ENCODE results near the gene TNNT2. TPM values are rescaled to one million over a fixed set of nuclear protein-coding genes. Genes with fewer than 3 reads are reported as not detected.
A peak's percentile ranks its signal among the peaks of the same experiment; 100 is the strongest.

Gene TNNT2
- total RNA-seq, 1 donor from 2014 or later = 13.2 TPM

DNA sequence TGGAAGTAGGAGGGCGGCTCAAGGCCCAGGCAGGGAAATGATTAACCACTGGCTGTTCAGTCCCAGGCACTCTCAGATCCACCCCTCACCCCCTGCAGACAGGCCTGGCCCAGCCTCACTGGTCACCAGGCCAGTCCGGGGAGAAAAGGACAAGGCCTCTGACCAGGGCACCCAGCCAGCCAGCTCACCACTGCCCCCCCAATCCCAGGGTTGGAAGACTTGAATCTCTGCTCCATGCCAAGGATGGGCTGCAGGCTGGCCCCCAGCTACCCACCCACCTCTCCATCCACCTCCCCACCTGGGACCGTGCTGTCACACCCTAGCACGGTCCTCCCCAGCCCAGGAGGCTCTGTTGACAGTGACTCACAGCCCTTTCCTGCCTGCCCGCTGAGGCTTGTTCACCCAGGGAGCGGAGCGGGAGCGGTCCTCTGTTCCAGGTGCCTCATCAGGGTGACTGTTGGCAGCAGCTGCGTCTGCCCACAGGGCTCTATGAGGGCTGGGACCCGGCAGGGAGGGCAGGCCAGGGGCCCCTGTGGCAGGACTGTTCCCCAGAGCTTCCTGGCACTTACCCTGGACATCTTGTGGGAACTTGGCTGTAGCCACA, 19.5 kb upstream of the TNNT2 start:
- peaks cover 42% of the 10 kb centered on the region for H3K27me3 Mint-ChIP-seq (ENCODE audit: insufficient read depth, low read depth)
- peaks cover 3% of the 10 kb centered on the region for H3K4me1 Mint-ChIP-seq
- Histone ChIP-seq H3F3A (ENCODE audit: low read depth) (no peaks in the 10 kb centered on the region), H3K27ac (no peak overlapping the region), H4K20me1 (ENCODE audit: low read depth) (no peaks in the 10 kb centered on the region), H3K4me2 (no peak overlapping the region), H3K36me3 (no peaks in the 10 kb centered on the region), H3K4me3 (no peak overlapping the region), H3K79me2 (ENCODE audit: low read depth) (no peaks in the 10 kb centered on the region), H3K27me3 (peaks cover 51% of the 10 kb centered on the region), H3K9me3 (ENCODE audit: low read depth) (no peaks in the 10 kb centered on the region), H3K9ac (no peak overlapping the region), H3K4me1 (peaks cover 9% of the 10 kb centered on the region), H2AFZ (replicated peaks) (no peak overlapping the region)
- no peak for DNase-seq (ENCODE audit: low spot score)
- H3K27ac Mint-ChIP-seq = no peak overlapping the region
- no peaks in the 10 kb centered on the region for H3K9me3 Mint-ChIP-seq
- no peaks in the 10 kb centered on the region for H3K36me3 Mint-ChIP-seq
- no peak for TF ChIP-seq EZH2phosphoT487 (IDR thresholded peaks at IDR 0.05)
- TF ChIP-seq EZH2 (IDR thresholded peaks at IDR 0.05) = no peak
- H3K4me3 Mint-ChIP-seq = no peak overlapping the region

GRCh38 chr1:201395936-201396335, 18.5 kb upstream of the TNNT2 start:
- H3K4me1 ChIP-seq = peaks cover 9% of the 10 kb centered on the region
- H3K79me2 ChIP-seq (ENCODE audit: low read depth) = no peaks in the 10 kb centered on the region
- no peak overlapping the region for H3K4me3 Mint-ChIP-seq
- H3F3A ChIP-seq (ENCODE audit: low read depth) = no peaks in the 10 kb centered on the region
- H3K4me3 ChIP-seq = no peak overlapping the region
- H3K9me3 ChIP-seq (ENCODE audit: low read depth) = no peaks in the 10 kb centered on the region
- no peak overlapping the region for H3K27ac ChIP-seq
- no peak overlapping the region for H3K9ac ChIP-seq
- DNase-seq (ENCODE audit: low spot score) = no peak
- H4K20me1 ChIP-seq (ENCODE audit: low read depth) = no peaks in the 10 kb centered on the region
- TF ChIP-seq CTCF (IDR thresholded peaks at IDR 0.05) (no peak), EZH2 (IDR thresholded peaks at IDR 0.05) (no peak), EZH2phosphoT487 (IDR thresholded peaks at IDR 0.05) (no peak)
- H3K27me3 ChIP-seq = peaks cover 41% of the 10 kb centered on the region
- H3K36me3 ChIP-seq = no peaks in the 10 kb centered on the region
- H3K4me1 Mint-ChIP-seq = peaks cover 3% of the 10 kb centered on the region
- peak overlapping the region; percentile 48 for H3K27ac Mint-ChIP-seq
- no peak overlapping the region for H3K4me2 ChIP-seq
- H2AFZ ChIP-seq (replicated peaks) = no peak overlapping the region
- H3K27me3 Mint-ChIP-seq (ENCODE audit: insufficient read depth, low read depth) = peaks cover 39% of the 10 kb centered on the region
- no peaks in the 10 kb centered on the region for H3K9me3 Mint-ChIP-seq
- H3K36me3 Mint-ChIP-seq = no peaks in the 10 kb centered on the region

DNA sequence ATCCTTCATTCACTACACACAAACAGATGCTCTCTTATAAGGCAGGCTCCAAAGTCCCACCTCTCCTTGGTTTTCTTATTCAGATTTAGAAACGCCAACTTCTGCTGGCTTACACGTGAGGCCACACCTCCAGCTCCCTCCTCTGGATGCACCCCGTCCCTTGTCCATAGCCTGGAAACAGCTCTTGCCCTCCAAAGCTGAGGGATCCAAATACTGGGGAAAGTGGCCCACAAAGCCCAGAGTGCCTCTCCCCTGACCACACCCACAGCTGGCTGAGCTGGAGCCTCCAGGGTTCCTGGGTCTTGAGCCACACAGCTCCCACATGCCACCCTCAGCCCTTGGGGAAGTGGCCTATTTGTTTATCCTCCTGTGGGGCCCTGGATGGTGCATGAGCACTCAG, 17.1 kb upstream of the TNNT2 start:
- H3K4me3 ChIP-seq = no peak overlapping the region
- no peaks in the 10 kb centered on the region for H4K20me1 ChIP-seq (ENCODE audit: low read depth)
- no peak overlapping the region for H2AFZ ChIP-seq (replicated peaks)
- no peak overlapping the region for H3K4me2 ChIP-seq
- peaks cover 7% of the 10 kb centered on the region for H3K4me1 ChIP-seq
- Mint-ChIP-seq H3K27me3 (ENCODE audit: insufficient read depth, low read depth) (peaks cover 27% of the 10 kb centered on the region), H3K36me3 (no peaks in the 10 kb centered on the region), H3K27ac (no peak overlapping the region), H3K4me3 (no peak overlapping the region), H3K4me1 (no peaks in the 10 kb centered on the region), H3K9me3 (no peaks in the 10 kb centered on the region)
- TF ChIP-seq CTCF (IDR thresholded peaks at IDR 0.05) (no peak), EZH2 (IDR thresholded peaks at IDR 0.05) (no peak), EZH2phosphoT487 (IDR thresholded peaks at IDR 0.05) (no peak)
- no peaks in the 10 kb centered on the region for H3K9me3 ChIP-seq (ENCODE audit: low read depth)
- H3K27me3 ChIP-seq = peaks cover 28% of the 10 kb centered on the region
- DNase-seq (ENCODE audit: low spot score) = no peak
- no peaks in the 10 kb centered on the region for H3K36me3 ChIP-seq
- no peak overlapping the region for H3K9ac ChIP-seq
- no peaks in the 10 kb centered on the region for H3K79me2 ChIP-seq (ENCODE audit: low read depth)
- H3K27ac ChIP-seq = no peak overlapping the region
- no peaks in the 10 kb centered on the region for H3F3A ChIP-seq (ENCODE audit: low read depth)

GRCh38 chr1:201393076-201393475, 15.6 kb upstream of the TNNT2 start:
- peaks cover 13% of the 10 kb centered on the region for H3K27me3 ChIP-seq
- no peaks in the 10 kb centered on the region for H3K9me3 ChIP-seq (ENCODE audit: low read depth)
- DNase-seq (ENCODE audit: low spot score) = no peak
- no peak overlapping the region for H3K27ac ChIP-seq
- H3K4me1 ChIP-seq = no peaks in the 10 kb centered on the region
- H3K4me1 Mint-ChIP-seq = no peaks in the 10 kb centered on the region
- H3K36me3 Mint-ChIP-seq = no peaks in the 10 kb centered on the region
- H3K36me3 ChIP-seq = no peaks in the 10 kb centered on the region
- no peak overlapping the region for H3K9ac ChIP-seq
- no peak overlapping the region for H3K4me3 ChIP-seq
- no peaks in the 10 kb centered on the region for H3F3A ChIP-seq (ENCODE audit: low read depth)
- no peak overlapping the region for H3K4me2 ChIP-seq
- TF ChIP-seq CTCF (IDR thresholded peaks at IDR 0.05) (no peak), EZH2phosphoT487 (IDR thresholded peaks at IDR 0.05) (no peak), EZH2 (IDR thresholded peaks at IDR 0.05) (no peak)
- peak overlapping the region; percentile 24 for H3K4me3 Mint-ChIP-seq
- H3K27ac Mint-ChIP-seq = no peak overlapping the region
- no peaks in the 10 kb centered on the region for H3K79me2 ChIP-seq (ENCODE audit: low read depth)
- no peak overlapping the region for H2AFZ ChIP-seq (replicated peaks)
- H4K20me1 ChIP-seq (ENCODE audit: low read depth) = no peaks in the 10 kb centered on the region
- H3K9me3 Mint-ChIP-seq = no peaks in the 10 kb centered on the region
- H3K27me3 Mint-ChIP-seq (ENCODE audit: insufficient read depth, low read depth) = peaks cover 21% of the 10 kb centered on the region

Data from neural progenitor cell (in vitro differentiated cells).